ENCODE results near the gene LPIN2.

LPIN2 gene

DNA sequence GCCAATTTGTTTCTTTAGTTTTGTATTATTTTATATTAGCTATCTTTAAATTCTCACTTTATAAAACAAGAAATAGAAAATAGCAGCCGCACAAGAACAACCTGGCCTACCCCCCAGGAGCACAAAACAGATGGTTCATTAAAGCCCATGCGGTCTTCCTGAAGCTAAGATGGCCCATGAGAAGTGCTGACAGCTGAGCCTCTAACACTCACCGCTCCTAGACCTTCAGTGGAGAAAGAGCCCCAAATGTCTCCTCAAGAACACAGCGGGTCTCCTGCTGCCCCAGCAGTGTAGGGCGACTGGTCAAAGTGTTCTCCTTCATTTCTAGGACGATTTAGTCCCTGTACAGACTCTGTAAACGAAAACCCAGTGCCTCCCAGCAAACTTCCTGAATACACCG lies 45.1 kb downstream of the LPIN2 start:
- H4K20me1 ChIP-seq (ENCODE audit: control insufficient read depth, insufficient read depth, low read depth, low read length): 0 out of 2 replicates have a peak, but pooled peaks cover 4% of the 10 kb centered on the region

DNA sequence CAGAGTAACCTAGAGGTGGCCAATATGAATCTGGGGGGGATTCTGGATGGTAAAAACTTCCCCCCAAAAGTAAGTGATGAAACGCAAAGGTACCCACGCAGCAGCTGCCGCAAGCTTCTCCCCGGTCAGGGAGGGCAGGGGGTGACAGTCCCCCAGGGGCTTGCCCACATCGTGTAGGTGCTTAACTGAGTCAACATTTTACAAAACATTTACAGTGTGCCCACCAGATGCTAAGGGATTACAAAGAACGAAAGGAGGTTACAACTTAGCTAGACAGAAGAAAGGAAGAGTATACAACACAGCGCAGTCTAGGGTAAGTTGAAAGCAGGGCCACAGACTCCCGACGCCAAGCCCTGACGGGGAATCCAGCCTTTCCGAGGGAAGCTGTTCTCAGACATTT lies 45.6 kb downstream of the LPIN2 start:
- Histone ChIP-seq H3K4me2 (ENCODE audit: low read length) (no peak overlapping the region), H3F3A (ENCODE audit: control insufficient read depth, insufficient read depth) (peaks cover 1% of the 10 kb centered on the region; the same call in 1 of the 2 replicates), H3K27me3 (ENCODE audit: control insufficient read depth, low read length) (no peaks in the 10 kb centered on the region), H3K79me2 (ENCODE audit: control insufficient read depth, low read length) (peaks cover 58% of the 10 kb centered on the region), H4K20me1 (ENCODE audit: control insufficient read depth, insufficient read depth, low read depth, low read length) (0 out of 2 replicates have a peak, but pooled peaks cover 4% of the 10 kb centered on the region), H3K9me3 (ENCODE audit: control insufficient read depth, insufficient read depth, low read length) (no peaks in the 10 kb centered on the region), H3K4me1 (ENCODE audit: control insufficient read depth, low read length) (peaks cover 69% of the 10 kb centered on the region), H3K27ac (ENCODE audit: low read depth, low read length) (no peak overlapping the region), H3K36me3 (ENCODE audit: control insufficient read depth, low read length) (no peaks in the 10 kb centered on the region), H3K4me3 (ENCODE audit: low read length) (no peak overlapping the region), H3K9me2 (replicated peaks; ENCODE audit: control insufficient read depth, low read length) (no peaks in the 10 kb centered on the region)
- TF ChIP-seq EZH2phosphoT487 (IDR thresholded peaks at IDR 0.05; ENCODE audit: borderline replicate concordance, low read length): no peak
- TF ChIP-seq, protein P1, sequence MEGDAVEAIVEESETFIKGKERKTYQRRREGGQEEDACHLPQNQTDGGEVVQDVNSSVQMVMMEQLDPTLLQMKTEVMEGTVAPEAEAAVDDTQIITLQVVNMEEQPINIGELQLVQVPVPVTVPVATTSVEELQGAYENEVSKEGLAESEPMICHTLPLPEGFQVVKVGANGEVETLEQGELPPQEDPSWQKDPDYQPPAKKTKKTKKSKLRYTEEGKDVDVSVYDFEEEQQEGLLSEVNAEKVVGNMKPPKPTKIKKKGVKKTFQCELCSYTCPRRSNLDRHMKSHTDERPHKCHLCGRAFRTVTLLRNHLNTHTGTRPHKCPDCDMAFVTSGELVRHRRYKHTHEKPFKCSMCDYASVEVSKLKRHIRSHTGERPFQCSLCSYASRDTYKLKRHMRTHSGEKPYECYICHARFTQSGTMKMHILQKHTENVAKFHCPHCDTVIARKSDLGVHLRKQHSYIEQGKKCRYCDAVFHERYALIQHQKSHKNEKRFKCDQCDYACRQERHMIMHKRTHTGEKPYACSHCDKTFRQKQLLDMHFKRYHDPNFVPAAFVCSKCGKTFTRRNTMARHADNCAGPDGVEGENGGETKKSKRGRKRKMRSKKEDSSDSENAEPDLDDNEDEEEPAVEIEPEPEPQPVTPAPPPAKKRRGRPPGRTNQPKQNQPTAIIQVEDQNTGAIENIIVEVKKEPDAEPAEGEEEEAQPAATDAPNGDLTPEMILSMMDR (IDR thresholded peaks at IDR 0.05; ENCODE audit: low read depth, low read length, poor library complexity, severe bottlenecking): no peak

More for the DNA sequence above, 45.1 kb downstream of the LPIN2 start:
- no peaks in the 10 kb centered on the region for H3K36me3 ChIP-seq (ENCODE audit: control insufficient read depth, low read length)
- peaks cover 69% of the 10 kb centered on the region for H3K4me1 ChIP-seq (ENCODE audit: control insufficient read depth, low read length)
- H3K4me3 ChIP-seq (ENCODE audit: low read length): no peak overlapping the region
- H3K27me3 ChIP-seq (ENCODE audit: control insufficient read depth, low read length): no peaks in the 10 kb centered on the region
- peak overlapping the region; percentile 6; the same call in 1 of the 2 replicates for H3K4me2 ChIP-seq (ENCODE audit: low read length)
- no peak overlapping the region for H3K27ac ChIP-seq (ENCODE audit: low read depth, low read length)
- peaks cover 6% of the 10 kb centered on the region; the same call in 1 of the 2 replicates for H3F3A ChIP-seq (ENCODE audit: control insufficient read depth, insufficient read depth)
- TF ChIP-seq, protein P1 (IDR thresholded peaks at IDR 0.05; ENCODE audit: low read depth, low read length, poor library complexity, severe bottlenecking): no peak
- TF ChIP-seq EZH2phosphoT487 (IDR thresholded peaks at IDR 0.05; ENCODE audit: borderline replicate concordance, low read length): no peak
- H3K9me3 ChIP-seq (ENCODE audit: control insufficient read depth, insufficient read depth, low read length): no peaks in the 10 kb centered on the region
- H3K79me2 ChIP-seq (ENCODE audit: control insufficient read depth, low read length): peaks cover 58% of the 10 kb centered on the region
- no peaks in the 10 kb centered on the region for H3K9me2 ChIP-seq (replicated peaks; ENCODE audit: control insufficient read depth, low read length)

DNA sequence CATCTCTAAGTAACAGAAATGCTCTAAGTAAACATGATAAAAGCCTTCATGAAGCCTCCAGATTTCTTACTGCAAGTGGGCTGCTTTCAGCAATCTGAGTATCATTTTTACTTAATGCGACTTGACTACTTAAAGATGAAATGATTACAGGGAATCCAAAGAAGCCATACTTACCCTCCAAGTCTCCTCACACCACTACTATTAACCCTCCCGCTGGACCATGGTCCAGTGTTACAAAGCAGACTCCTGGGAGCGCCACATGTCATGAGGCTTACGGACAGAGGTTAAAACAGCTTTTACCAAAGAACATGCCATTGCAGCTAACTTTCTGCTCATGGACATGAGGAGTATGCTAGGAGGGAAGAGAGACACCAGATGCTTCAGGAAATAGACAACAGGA lies 46.4 kb downstream of the LPIN2 start:
- Histone ChIP-seq H3K9me2 (replicated peaks; ENCODE audit: control insufficient read depth, low read length) (no peaks in the 10 kb centered on the region), H3K4me2 (ENCODE audit: low read length) (no peak overlapping the region), H3K4me1 (ENCODE audit: control insufficient read depth, low read length) (peaks cover 69% of the 10 kb centered on the region), H3K9me3 (ENCODE audit: control insufficient read depth, insufficient read depth, low read length) (no peaks in the 10 kb centered on the region), H3K27me3 (ENCODE audit: control insufficient read depth, low read length) (no peaks in the 10 kb centered on the region), H3K4me3 (ENCODE audit: low read length) (no peak overlapping the region), H4K20me1 (ENCODE audit: control insufficient read depth, insufficient read depth, low read depth, low read length) (peaks cover 7% of the 10 kb centered on the region; the same call in 1 of the 2 replicates), H3K27ac (ENCODE audit: low read depth, low read length) (no peak overlapping the region), H3K36me3 (ENCODE audit: control insufficient read depth, low read length) (no peaks in the 10 kb centered on the region), H3F3A (ENCODE audit: control insufficient read depth, insufficient read depth) (no peaks in the 10 kb centered on the region), H3K79me2 (ENCODE audit: control insufficient read depth, low read length) (peaks cover 56% of the 10 kb centered on the region)
- no peak for TF ChIP-seq EZH2phosphoT487 (IDR thresholded peaks at IDR 0.05; ENCODE audit: borderline replicate concordance, low read length)
- TF ChIP-seq, protein P1 (IDR thresholded peaks at IDR 0.05; ENCODE audit: low read depth, low read length, poor library complexity, severe bottlenecking): no peak

Data from DOHH2 (cell line).